Uterus (tissue), 2 donors: ENCODE measurements around the gene NTN4.

Source experiments
- CTCF ChIP-seq, 4 experiments: fragments of 200-600 bp in 2 of 4; fragments of 450-650 bp in 2 of 4; sonication (generic) in 2 of 4; IDR thresholded peaks; one replicate each; pipeline ENCODE4 v1.5.1; 2016 to 2019; ENCODE audit warnings: antibody characterized with exemption in 4 of 4, mild to moderate bottlenecking in 2 of 4, moderate library complexity in 1 of 4
- POLR2A ChIP-seq, 2 donors: fragments of 450-650 bp; IDR thresholded peaks; one replicate each; pipeline ENCODE4 v1.6.1; 2016; ENCODE audit warnings: antibody characterized with exemption in 2 of 2, mild to moderate bottlenecking in 1 of 2, moderate library complexity in 1 of 2

GRCh38 chr12:95712269-95712668 is 78.3 kb downstream of the NTN4 start:
- TF ChIP-seq CTCF (IDR thresholded peaks at IDR 0.05) = no peak
- TF ChIP-seq POLR2A (IDR thresholded peaks at IDR 0.05) = no peak
